Coronary artery (tissue), 2 donors: ENCODE measurements around the gene MAPK10.
A peak's percentile ranks its signal among the peaks of the same experiment; 100 is the strongest.

Experiments used
- DNase-seq: peaks from one replicate; pipeline ENCODE4 v3.0.0-alpha.2; 2017; ENCODE audit warnings: low spot score
- H3K27ac ChIP-seq, 2 donors: fragments of 200-600 bp; sonication (generic); one replicate each; pipeline ENCODE4 v1.5.1; 2016 to 2019
- H3K4me3 ChIP-seq: fragments of 200-600 bp; sonication (generic); 2 replicates; pipeline ENCODE4 v1.5.1; 2016; ENCODE audit warnings: mild to moderate bottlenecking, moderate library complexity
- TF ChIP-seq, protein P1 (sequence below): fragments of 200-600 bp; sonication (generic); IDR thresholded peaks from one replicate; pipeline ENCODE4 v1.5.1; 2019; ENCODE audit warnings: antibody characterized with exemption

MAPK10 gene

DNA sequence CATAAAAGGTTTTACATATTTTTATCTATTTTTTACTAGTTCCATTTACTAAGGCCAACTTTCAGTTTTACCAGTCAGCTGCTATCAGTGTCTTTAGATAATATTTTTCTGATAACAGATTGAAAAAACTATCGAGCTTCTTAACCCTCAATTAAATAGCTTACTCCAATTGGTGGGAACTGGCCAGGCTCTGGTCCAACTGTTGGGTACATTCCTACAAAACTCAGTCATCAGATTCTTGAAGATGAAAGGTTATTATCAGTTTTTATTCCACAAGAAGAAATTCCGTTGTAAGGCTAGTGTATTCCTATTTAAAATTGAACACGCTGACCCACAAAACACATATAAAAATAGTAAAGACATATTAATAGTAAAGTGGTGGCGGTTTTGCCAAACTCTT, 346.2 kb downstream of the MAPK10 start:
- DNase-seq, result no peak
- H3K27ac ChIP-seq, result no peak overlapping the region
- TF ChIP-seq, protein P1, sequence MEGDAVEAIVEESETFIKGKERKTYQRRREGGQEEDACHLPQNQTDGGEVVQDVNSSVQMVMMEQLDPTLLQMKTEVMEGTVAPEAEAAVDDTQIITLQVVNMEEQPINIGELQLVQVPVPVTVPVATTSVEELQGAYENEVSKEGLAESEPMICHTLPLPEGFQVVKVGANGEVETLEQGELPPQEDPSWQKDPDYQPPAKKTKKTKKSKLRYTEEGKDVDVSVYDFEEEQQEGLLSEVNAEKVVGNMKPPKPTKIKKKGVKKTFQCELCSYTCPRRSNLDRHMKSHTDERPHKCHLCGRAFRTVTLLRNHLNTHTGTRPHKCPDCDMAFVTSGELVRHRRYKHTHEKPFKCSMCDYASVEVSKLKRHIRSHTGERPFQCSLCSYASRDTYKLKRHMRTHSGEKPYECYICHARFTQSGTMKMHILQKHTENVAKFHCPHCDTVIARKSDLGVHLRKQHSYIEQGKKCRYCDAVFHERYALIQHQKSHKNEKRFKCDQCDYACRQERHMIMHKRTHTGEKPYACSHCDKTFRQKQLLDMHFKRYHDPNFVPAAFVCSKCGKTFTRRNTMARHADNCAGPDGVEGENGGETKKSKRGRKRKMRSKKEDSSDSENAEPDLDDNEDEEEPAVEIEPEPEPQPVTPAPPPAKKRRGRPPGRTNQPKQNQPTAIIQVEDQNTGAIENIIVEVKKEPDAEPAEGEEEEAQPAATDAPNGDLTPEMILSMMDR, result no peak

DNA sequence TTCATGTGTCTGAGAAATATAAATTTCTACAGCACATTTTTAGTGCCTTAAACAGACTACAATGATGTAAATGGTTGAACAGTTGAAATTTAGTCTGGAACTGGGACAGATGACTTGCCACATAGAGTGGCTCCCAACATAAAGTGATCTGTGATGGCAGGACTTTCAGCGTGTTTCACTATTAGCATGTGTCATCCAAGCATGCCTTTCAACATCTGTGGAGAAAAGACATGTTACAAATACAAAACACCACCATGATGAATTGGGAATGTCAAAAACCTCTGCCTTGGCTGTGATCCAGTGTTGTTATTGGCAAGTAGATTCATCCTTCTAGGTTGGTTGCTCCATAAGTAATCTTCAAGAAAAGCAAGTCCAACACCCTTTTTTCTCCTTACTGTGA, 348.7 kb downstream of the MAPK10 start:
- Histone ChIP-seq H3K4me3 (no peak overlapping the region), H3K27ac (peak overlapping the region in 1 of 2 donors; percentile 7)
- no peak for DNase-seq
- TF ChIP-seq, protein P1, result no peak

More for the DNA sequence above, 346.2 kb downstream of the MAPK10 start:
- no peak overlapping the region for H3K4me3 ChIP-seq

DNA sequence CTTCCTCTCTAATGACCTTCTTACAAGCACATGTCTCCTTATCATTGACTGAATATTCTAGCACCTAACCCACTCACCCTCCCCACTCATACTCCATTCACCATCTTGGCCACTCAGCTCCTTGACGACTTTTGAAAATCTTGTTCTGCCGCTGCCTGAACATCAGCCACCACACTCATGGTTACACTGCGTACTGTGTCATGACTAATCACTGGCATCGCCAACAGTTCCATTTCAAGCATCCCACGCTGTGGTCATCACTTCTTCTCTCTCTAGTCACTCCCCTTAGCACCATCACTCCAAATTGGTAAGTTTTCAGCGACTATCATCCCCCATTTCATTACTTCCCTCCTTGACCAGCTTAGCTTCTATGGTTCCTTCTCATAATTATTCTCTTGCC, 352.8 kb downstream of the MAPK10 start:
- no peak overlapping the region for H3K4me3 ChIP-seq
- TF ChIP-seq, protein P1, result no peak
- DNase-seq, result no peak
- H3K27ac ChIP-seq, result no peak overlapping the region

DNA sequence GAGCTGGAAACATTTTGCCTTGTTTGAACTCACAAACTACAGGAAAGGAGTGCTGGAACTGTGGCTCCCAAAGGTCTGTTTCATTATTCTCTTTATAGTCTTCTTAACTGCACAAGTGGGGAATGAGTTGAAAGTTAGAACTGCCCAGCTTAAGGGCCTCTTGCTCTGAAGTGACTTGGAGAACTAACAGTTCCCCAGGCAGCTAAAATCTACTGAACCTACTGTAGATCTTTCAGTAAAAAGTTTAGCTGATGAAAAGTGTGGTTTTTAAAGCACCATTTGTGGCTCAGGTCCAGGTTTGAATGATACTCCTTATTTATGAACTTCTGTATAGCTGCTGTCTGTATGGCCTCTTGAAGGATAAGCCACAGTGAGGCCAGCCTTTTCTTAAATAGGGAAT, 353.8 kb downstream of the MAPK10 start:
- no peak for DNase-seq
- Histone ChIP-seq H3K4me3 (no peak overlapping the region), H3K27ac (no peak overlapping the region)
- TF ChIP-seq, protein P1, result no peak

DNA sequence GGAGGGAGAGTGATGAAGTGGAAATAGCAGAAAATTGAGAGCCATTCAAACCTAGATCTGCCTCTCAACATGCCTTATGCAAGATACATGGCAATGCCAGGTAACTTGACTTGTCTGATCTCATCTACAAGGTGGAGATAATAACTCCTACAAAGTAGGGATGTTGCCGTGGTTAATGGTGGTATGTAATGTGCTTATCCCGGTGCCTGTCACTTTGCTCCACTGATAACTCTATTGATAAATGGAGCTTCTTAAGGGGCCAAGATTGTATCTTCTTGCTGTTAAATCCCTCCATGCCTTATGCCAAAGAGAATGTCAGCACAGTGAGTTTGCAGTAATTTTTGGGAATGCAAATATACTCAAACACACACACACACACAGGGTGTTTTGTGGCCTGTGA, 355.8 kb downstream of the MAPK10 start:
- no peak overlapping the region for H3K27ac ChIP-seq
- DNase-seq, result no peak
- TF ChIP-seq, protein P1, result no peak
- H3K4me3 ChIP-seq, result no peak overlapping the region

DNA sequence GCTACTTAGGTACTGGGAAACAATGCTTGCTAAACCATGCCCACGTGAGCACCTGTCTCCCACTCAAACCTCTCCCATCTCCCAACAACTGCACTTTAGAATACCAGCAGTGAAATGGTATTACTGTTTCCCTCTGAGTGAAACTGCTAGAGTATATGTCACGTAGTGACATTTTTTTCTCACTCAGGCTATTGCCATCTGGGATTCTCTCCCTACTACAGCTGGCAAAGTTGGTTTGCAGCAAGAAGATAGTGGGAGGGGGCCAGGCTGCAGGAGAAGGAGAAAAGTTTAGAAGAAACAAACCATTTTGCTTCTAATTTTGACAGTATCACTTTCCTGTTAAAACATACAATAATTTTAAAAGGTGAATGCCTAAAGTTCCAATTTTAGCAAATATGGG, 358.3 kb downstream of the MAPK10 start:
- TF ChIP-seq, protein P1, result no peak
- no peak for DNase-seq
- Histone ChIP-seq H3K27ac (no peak overlapping the region), H3K4me3 (no peak overlapping the region)

DNA sequence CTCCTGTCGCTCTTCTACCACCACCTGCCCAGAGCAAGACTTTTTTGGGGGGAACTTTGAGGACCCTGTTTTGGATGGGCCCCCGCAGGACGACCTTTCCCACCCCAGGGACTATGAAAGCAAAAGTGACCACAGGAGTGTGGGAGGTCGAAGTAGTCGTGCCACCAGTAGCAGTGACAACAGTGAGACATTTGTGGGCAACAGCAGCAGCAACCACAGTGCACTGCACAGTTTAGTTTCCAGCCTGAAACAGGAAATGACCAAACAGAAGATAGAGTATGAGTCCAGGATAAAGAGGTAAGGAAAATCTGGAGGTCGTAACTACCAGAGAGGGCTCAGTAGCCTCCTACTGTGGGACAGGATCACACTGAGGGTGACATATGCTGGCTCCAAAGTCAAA, 364.5 kb downstream of the MAPK10 start:
- TF ChIP-seq, protein P1, result no peak
- no peak overlapping the region for H3K27ac ChIP-seq
- DNase-seq, result no peak
- H3K4me3 ChIP-seq, result no peak overlapping the region
